Endodermal cell (in vitro differentiated cells): Measurements from ENCODE around the gene COX6A2. TPM values are rescaled to one million over a fixed set of nuclear protein-coding genes. Genes with fewer than 3 reads are reported as not detected.

ENCODE experiments used
- DNase-seq: peaks from one replicate; pipeline ENCODE4 v3.0.0-alpha.2; 2017
- H3K27ac ChIP-seq: 2 replicates; pipeline ENCODE4 v1.5.1; 2013; ENCODE audit warnings: mild to moderate bottlenecking, low read depth, low read length, moderate library complexity
- H3K27me3 ChIP-seq: 2 replicates; pipeline ENCODE4 v1.6.1; 2013; ENCODE audit warnings: mild to moderate bottlenecking, low read length, moderate library complexity; ENCODE audit not compliant: insufficient read depth, control insufficient read depth, poor library complexity, severe bottlenecking
- H3K36me3 ChIP-seq: 2 replicates; pipeline ENCODE4 v1.7.0; 2013; ENCODE audit warnings: mild to moderate bottlenecking, low read length, moderate library complexity; ENCODE audit not compliant: control insufficient read depth, insufficient read depth
- H3K4me1 ChIP-seq: one replicate; pipeline ENCODE4 v1.7.0; 2013; ENCODE audit warnings: low read length; ENCODE audit not compliant: control insufficient read depth, insufficient read depth
- H3K4me3 ChIP-seq: 2 replicates; pipeline ENCODE4 v1.5.1; 2013; ENCODE audit warnings: mild to moderate bottlenecking, low read length, moderate library complexity
- H3K9ac ChIP-seq: 2 replicates; pipeline ENCODE4 v1.6.1; 2013; ENCODE audit warnings: mild to moderate bottlenecking, low read length, moderate library complexity; ENCODE audit not compliant: poor library complexity, severe bottlenecking; ENCODE audit errors: extremely low read depth
- H3K9me3 ChIP-seq: 2 replicates; pipeline ENCODE4 v1.6.1; 2013; ENCODE audit warnings: mild to moderate bottlenecking, low read length, moderate library complexity; ENCODE audit not compliant: control insufficient read depth
- H3K27ac Mint-ChIP-seq: 2 replicates; pipeline ENCODE4 v1.8.0; 2020; ENCODE audit warnings: mixed read lengths
- H3K27me3 Mint-ChIP-seq: 2 replicates; pipeline ENCODE4 v1.8.0; 2021; ENCODE audit warnings: mild to moderate bottlenecking, mixed read lengths; ENCODE audit not compliant: insufficient read depth
- H3K36me3 Mint-ChIP-seq: 2 replicates; pipeline ENCODE4 v1.8.0; 2020; ENCODE audit warnings: low read depth, mixed read lengths
- H3K4me1 Mint-ChIP-seq: 2 replicates; pipeline ENCODE4 v1.8.0; 2020; ENCODE audit warnings: mixed read lengths
- H3K4me3 Mint-ChIP-seq: 2 replicates; pipeline ENCODE4 v1.8.0; 2020; ENCODE audit warnings: mild to moderate bottlenecking, moderate library complexity, mixed read lengths
- H3K9me3 Mint-ChIP-seq: 2 replicates; pipeline ENCODE4 v1.8.0; 2020; ENCODE audit warnings: mild to moderate bottlenecking, mixed read lengths
- WGBS, 2 experiments: methylation state at CpG; one replicate each; pipeline versions ENCODE4 v1.1.5 to v1.1.7; 2013; ENCODE audit warnings: missing lambda C conversion rate in 2 of 2, mixed read lengths in 1 of 2; ENCODE audit not compliant: insufficient coverage in 1 of 2, insufficient read length in 1 of 2; 5-methylcytosine and 5-hydroxymethylcytosine counted together
- total RNA-seq, 2 donors: library from RNA; stranded (reverse); fragmentation: NEBNext Ultra II Directional in 1 of 2; extraction: Animal tissue kit (Norgen Biotek cat#: 25700) in 1 of 2; gene quantifications; 2 replicates in 1 of 2; 3 replicates in 1 of 2; pipeline ENCODE4 v1.2.1, GENCODE V29; 2021
- TF ChIP-seq, protein P1 (sequence below): fragments of 200-600 bp; sonication (generic); conservative IDR thresholded peaks from 2 replicates; pipeline ENCODE4 v1.5.0; 2021; ENCODE audit warnings: antibody characterized with exemption, mild to moderate bottlenecking

COX6A2 gene
- total RNA-seq, 2 donors from 2014 or later, result not detected

DNA sequence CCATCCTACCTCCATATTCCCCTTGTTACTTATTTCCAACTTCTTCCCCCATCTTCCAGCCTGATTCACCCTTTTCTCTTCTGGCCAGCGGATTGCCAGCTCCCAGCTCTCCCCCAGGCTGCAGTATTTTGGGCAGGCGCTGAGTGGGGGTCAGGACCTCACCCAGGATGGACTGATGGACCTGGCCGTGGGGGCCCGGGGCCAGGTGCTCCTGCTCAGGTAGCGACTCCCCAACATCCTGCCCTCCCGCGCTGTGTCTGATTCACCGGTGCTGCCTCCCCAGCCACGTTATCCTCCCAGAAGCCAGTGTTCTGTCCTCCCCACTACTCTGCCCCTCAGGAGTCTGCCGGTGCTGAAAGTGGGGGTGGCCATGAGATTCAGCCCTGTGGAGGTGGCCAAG lies 15.4 kb downstream of the COX6A2 start:
- H3K4me1 Mint-ChIP-seq, result peaks cover 6% of the 10 kb centered on the region
- Histone ChIP-seq H3K4me1 (no peaks in the 10 kb centered on the region), H3K4me3 (no peak overlapping the region), H3K36me3 (no peaks in the 10 kb centered on the region), H3K27ac (no peak overlapping the region), H3K9me3 (no peaks in the 10 kb centered on the region), H3K27me3 (peaks cover 34% of the 10 kb centered on the region), H3K9ac (no peak overlapping the region)
- no peak overlapping the region for H3K27ac Mint-ChIP-seq
- H3K9me3 Mint-ChIP-seq, result peaks cover under 1% of the 10 kb centered on the region
- TF ChIP-seq, protein P1, sequence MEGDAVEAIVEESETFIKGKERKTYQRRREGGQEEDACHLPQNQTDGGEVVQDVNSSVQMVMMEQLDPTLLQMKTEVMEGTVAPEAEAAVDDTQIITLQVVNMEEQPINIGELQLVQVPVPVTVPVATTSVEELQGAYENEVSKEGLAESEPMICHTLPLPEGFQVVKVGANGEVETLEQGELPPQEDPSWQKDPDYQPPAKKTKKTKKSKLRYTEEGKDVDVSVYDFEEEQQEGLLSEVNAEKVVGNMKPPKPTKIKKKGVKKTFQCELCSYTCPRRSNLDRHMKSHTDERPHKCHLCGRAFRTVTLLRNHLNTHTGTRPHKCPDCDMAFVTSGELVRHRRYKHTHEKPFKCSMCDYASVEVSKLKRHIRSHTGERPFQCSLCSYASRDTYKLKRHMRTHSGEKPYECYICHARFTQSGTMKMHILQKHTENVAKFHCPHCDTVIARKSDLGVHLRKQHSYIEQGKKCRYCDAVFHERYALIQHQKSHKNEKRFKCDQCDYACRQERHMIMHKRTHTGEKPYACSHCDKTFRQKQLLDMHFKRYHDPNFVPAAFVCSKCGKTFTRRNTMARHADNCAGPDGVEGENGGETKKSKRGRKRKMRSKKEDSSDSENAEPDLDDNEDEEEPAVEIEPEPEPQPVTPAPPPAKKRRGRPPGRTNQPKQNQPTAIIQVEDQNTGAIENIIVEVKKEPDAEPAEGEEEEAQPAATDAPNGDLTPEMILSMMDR, result no peak
- no peak for DNase-seq
- whole genome bisulfite sequencing, 2 experiments, result 88 to 94% methylated on average over 4 to 10 of the region's 10 CpGs
- H3K4me3 Mint-ChIP-seq, result no peak overlapping the region
- peaks cover 85% of the 10 kb centered on the region for H3K27me3 Mint-ChIP-seq
- no peaks in the 10 kb centered on the region for H3K36me3 Mint-ChIP-seq

GRCh38 chr16:31411024-31411844 lies 16.9 kb downstream of the COX6A2 start:
- Mint-ChIP-seq H3K36me3 (no peaks in the 10 kb centered on the region), H3K4me1 (peaks cover 10% of the 10 kb centered on the region), H3K27ac (no peak overlapping the region), H3K27me3 (peaks cover 89% of the 10 kb centered on the region), H3K4me3 (no peak overlapping the region), H3K9me3 (no peaks in the 10 kb centered on the region)
- H3K4me3 ChIP-seq, result no peak overlapping the region
- no peaks in the 10 kb centered on the region for H3K36me3 ChIP-seq
- H3K27ac ChIP-seq, result no peak overlapping the region
- H3K27me3 ChIP-seq, result peaks cover 30% of the 10 kb centered on the region
- no peak for DNase-seq
- H3K9me3 ChIP-seq, result no peaks in the 10 kb centered on the region
- H3K4me1 ChIP-seq, result no peaks in the 10 kb centered on the region
- TF ChIP-seq, protein P1, result no peak
- 91 to 92% methylated on average over 11 to 22 of the region's 22 CpGs for WGBS, 2 experiments
- no peak overlapping the region for H3K9ac ChIP-seq

- Mint-ChIP-seq H3K27ac (no peak overlapping the region), H3K9me3 (no peaks in the 10 kb centered on the region)
- 93 to 99% methylated on average over 8 to 9 of the region's 9 CpGs for WGBS, 2 experiments
Measured at GRCh38 chr16:31410082-31410481, 18.1 kb downstream of the COX6A2 start.

More at GRCh38 chr16:31410082-31410481, 18.1 kb downstream of the COX6A2 start:
- Histone ChIP-seq H3K27ac (no peak overlapping the region), H3K9ac (no peak overlapping the region), H3K9me3 (no peaks in the 10 kb centered on the region), H3K27me3 (peaks cover 19% of the 10 kb centered on the region), H3K36me3 (no peaks in the 10 kb centered on the region), H3K4me3 (no peak overlapping the region), H3K4me1 (no peaks in the 10 kb centered on the region)
- H3K4me1 Mint-ChIP-seq, result peaks cover 10% of the 10 kb centered on the region
- TF ChIP-seq, protein P1, result no peak
- peaks cover 78% of the 10 kb centered on the region for H3K27me3 Mint-ChIP-seq
- no peak for DNase-seq
- H3K36me3 Mint-ChIP-seq, result no peaks in the 10 kb centered on the region
- no peak overlapping the region for H3K4me3 Mint-ChIP-seq
